Trophoblast cell (in vitro differentiated cells and primary cell): Measurements from ENCODE around the gene ANAPC10.

Source experiments
- DNase-seq, 2 donors: peaks; one replicate each; pipeline ENCODE4 v3.0.0-alpha.2; 2016
- H2AFZ ChIP-seq: 2 replicates; pipeline ENCODE4 v1.6.1; 2013; ENCODE audit warnings: low read length, moderate library complexity, mild to moderate bottlenecking; ENCODE audit not compliant: insufficient read depth, poor library complexity
- H2AK5ac ChIP-seq: 2 replicates; pipeline ENCODE4 v1.6.1; 2013; ENCODE audit warnings: mild to moderate bottlenecking, low read length
- H2BK120ac ChIP-seq: 2 replicates; pipeline ENCODE4 v1.6.1; 2013; ENCODE audit warnings: low read length, mild to moderate bottlenecking, moderate library complexity; ENCODE audit not compliant: insufficient read depth, poor library complexity
- H2BK12ac ChIP-seq: 2 replicates; pipeline ENCODE4 v1.6.1; 2013; ENCODE audit warnings: mild to moderate bottlenecking, low read length, moderate library complexity
- H2BK5ac ChIP-seq: 2 replicates; pipeline ENCODE4 v1.6.1; 2013; ENCODE audit warnings: low read length, low read depth, moderate library complexity, mild to moderate bottlenecking; ENCODE audit not compliant: poor library complexity
- H3K14ac ChIP-seq: 2 replicates; pipeline ENCODE4 v1.6.1; 2013; ENCODE audit warnings: mild to moderate bottlenecking, low read length
- H3K18ac ChIP-seq: 2 replicates; pipeline ENCODE4 v1.6.1; 2013; ENCODE audit warnings: mild to moderate bottlenecking, low read length
- H3K23ac ChIP-seq: 2 replicates; pipeline ENCODE4 v1.6.1; 2013; ENCODE audit warnings: low read length
- H3K27ac ChIP-seq: 2 replicates; pipeline ENCODE4 v1.5.1; 2013; ENCODE audit warnings: low read depth, mild to moderate bottlenecking, inconsistent platforms, low read length, moderate library complexity
- H3K27me3 ChIP-seq: 2 replicates; pipeline ENCODE4 v1.6.1; 2013; ENCODE audit warnings: inconsistent platforms, mild to moderate bottlenecking, low read length, moderate library complexity; ENCODE audit not compliant: insufficient read depth
- H3K36me3 ChIP-seq, 2 experiments: 1 replicate in 1 of 2; 2 replicates in 1 of 2; pipeline ENCODE4 v1.6.1; 2013; ENCODE audit warnings: low read length in 2 of 2, mild to moderate bottlenecking in 2 of 2, moderate library complexity in 1 of 2; ENCODE audit not compliant: insufficient read depth in 2 of 2, control insufficient read depth in 1 of 2
- H3K4ac ChIP-seq: 2 replicates; pipeline ENCODE4 v1.6.1; 2013; ENCODE audit warnings: low read depth, mild to moderate bottlenecking, low read length, moderate library complexity
- H3K4me1 ChIP-seq, 2 experiments: 1 replicate in 1 of 2; 2 replicates in 1 of 2; pipeline ENCODE4 v1.6.1; 2013; ENCODE audit warnings: low read length in 2 of 2, mild to moderate bottlenecking in 2 of 2, moderate library complexity in 1 of 2; ENCODE audit not compliant: insufficient read depth in 2 of 2, control insufficient read depth in 1 of 2
- H3K4me2 ChIP-seq: 2 replicates; pipeline ENCODE4 v1.6.1; 2013; ENCODE audit warnings: inconsistent platforms, mild to moderate bottlenecking, low read length, moderate library complexity
- H3K4me3 ChIP-seq: 2 replicates; pipeline ENCODE4 v1.5.1; 2013; ENCODE audit warnings: mild to moderate bottlenecking, low read depth, low read length, inconsistent platforms
- H3K79me1 ChIP-seq: one replicate; pipeline ENCODE4 v1.6.1; 2013; ENCODE audit warnings: low read length
- H3K79me2 ChIP-seq: 2 replicates; pipeline ENCODE4 v1.6.1; 2013; ENCODE audit warnings: low read length, mild to moderate bottlenecking; ENCODE audit not compliant: control insufficient read depth, insufficient read depth, poor library complexity
- H3K9ac ChIP-seq: 2 replicates; pipeline ENCODE4 v1.6.1; 2013; ENCODE audit warnings: mild to moderate bottlenecking, low read length
- H3K9me3 ChIP-seq: 2 replicates; pipeline ENCODE4 v1.6.1; 2013; ENCODE audit warnings: low read depth, mild to moderate bottlenecking, control low read depth, inconsistent platforms, low read length; ENCODE audit not compliant: insufficient read depth
- H4K12ac ChIP-seq: 2 replicates; pipeline ENCODE4 v1.6.1; 2013; ENCODE audit warnings: low read depth, mild to moderate bottlenecking, low read length, moderate library complexity
- H4K8ac ChIP-seq: 2 replicates; pipeline ENCODE4 v1.6.1; 2013; ENCODE audit warnings: low read depth, mild to moderate bottlenecking, low read length, moderate library complexity
- H4K91ac ChIP-seq: one replicate; pipeline ENCODE4 v1.6.1; 2013; ENCODE audit warnings: low read depth, mild to moderate bottlenecking, low read length, moderate library complexity
- WGBS: extraction: QIAGEN DNeasy Blood & Tissue Kit; methylation state at CpG from one replicate; pipeline ENCODE4 v1.1.7; 2013; ENCODE audit warnings: missing lambda C conversion rate; ENCODE audit not compliant: insufficient read length, insufficient coverage; ENCODE audit errors: extremely low coverage; 5-methylcytosine and 5-hydroxymethylcytosine counted together

The ANAPC10 gene

GRCh38 chr4:145049241-145049640, 48.8 kb downstream of the ANAPC10 start:
- no peak overlapping the region for H2BK5ac ChIP-seq
- no peak overlapping the region for H4K8ac ChIP-seq
- no peak overlapping the region for H4K91ac ChIP-seq
- no peak overlapping the region for H3K27ac ChIP-seq
- peaks cover 0 to 4% of the 10 kb centered on the region in 2 experiments for H3K36me3 ChIP-seq
- H3K23ac ChIP-seq: no peak overlapping the region
- no peaks in the 10 kb centered on the region for H3K79me2 ChIP-seq
- no peaks in the 10 kb centered on the region for H3K79me1 ChIP-seq
- no peak overlapping the region for H3K9ac ChIP-seq
- no peak overlapping the region for H2AFZ ChIP-seq
- H3K4me1 ChIP-seq: no peaks in the 10 kb centered on the region
- no peak overlapping the region for H3K4me2 ChIP-seq
- H3K9me3 ChIP-seq: no peaks in the 10 kb centered on the region
- H3K4ac ChIP-seq: no peak overlapping the region
- H2AK5ac ChIP-seq: no peak overlapping the region
- DNase-seq: peak in 1 of 2 donors; percentile 20
- no CpG with 5 or more reads among the region's 1 CpG for WGBS
- no peak overlapping the region for H4K12ac ChIP-seq
- H3K18ac ChIP-seq: no peak overlapping the region
- no peak overlapping the region for H3K14ac ChIP-seq
- H3K4me3 ChIP-seq: no peak overlapping the region
- H2BK12ac ChIP-seq: no peak overlapping the region
- H2BK120ac ChIP-seq: no peak overlapping the region
- no peaks in the 10 kb centered on the region for H3K27me3 ChIP-seq

- no peak overlapping the region for H3K27ac ChIP-seq
- H2BK120ac ChIP-seq: no peak overlapping the region
- H4K8ac ChIP-seq: no peak overlapping the region
- H3K36me3 ChIP-seq: peaks cover 0 to 2% of the 10 kb centered on the region in 2 experiments
- no peaks in the 10 kb centered on the region for H3K9me3 ChIP-seq
- no peaks in the 10 kb centered on the region for H3K27me3 ChIP-seq
- H3K14ac ChIP-seq: no peak overlapping the region
- H3K4me1 ChIP-seq: no peaks in the 10 kb centered on the region
- H2BK12ac ChIP-seq: no peak overlapping the region
- H3K79me2 ChIP-seq: no peaks in the 10 kb centered on the region
- no peak overlapping the region for H4K91ac ChIP-seq
- no peak overlapping the region for H2AK5ac ChIP-seq
- H3K9ac ChIP-seq: no peak overlapping the region
- no peak overlapping the region for H2AFZ ChIP-seq
- H3K79me1 ChIP-seq: no peaks in the 10 kb centered on the region
- no peak for DNase-seq
- H3K4ac ChIP-seq: no peak overlapping the region
- H3K23ac ChIP-seq: no peak overlapping the region
- no peak overlapping the region for H3K18ac ChIP-seq
- H3K4me2 ChIP-seq: no peak overlapping the region
- no peak overlapping the region for H2BK5ac ChIP-seq
- no peak overlapping the region for H4K12ac ChIP-seq
- H3K4me3 ChIP-seq: no peak overlapping the region
These were observed 49.2 kb downstream of the ANAPC10 start for GRCh38 chr4:145048817-145049216.

- H3K27ac ChIP-seq: no peak overlapping the region
- no peak overlapping the region for H2BK12ac ChIP-seq
- no peaks in the 10 kb centered on the region for H3K79me1 ChIP-seq
- H3K79me2 ChIP-seq: no peaks in the 10 kb centered on the region
- no peak overlapping the region for H3K18ac ChIP-seq
- no peak overlapping the region for H2AFZ ChIP-seq
- H3K9ac ChIP-seq: no peak overlapping the region
- no peaks in the 10 kb centered on the region for H3K9me3 ChIP-seq
- no peak overlapping the region for H3K14ac ChIP-seq
- no CpG with 5 or more reads among the region's 4 CpGs for WGBS
- H3K4ac ChIP-seq: no peak overlapping the region
- no peaks in the 10 kb centered on the region for H3K36me3 ChIP-seq
- H4K8ac ChIP-seq: no peak overlapping the region
- no peak overlapping the region for H4K91ac ChIP-seq
- H4K12ac ChIP-seq: no peak overlapping the region
- no peak overlapping the region for H3K4me3 ChIP-seq
- no peak for DNase-seq
- no peak overlapping the region for H2AK5ac ChIP-seq
- H3K4me1 ChIP-seq: no peaks in the 10 kb centered on the region
- H2BK5ac ChIP-seq: no peak overlapping the region
- H3K23ac ChIP-seq: no peak overlapping the region
- no peak overlapping the region for H2BK120ac ChIP-seq
- H3K4me2 ChIP-seq: no peak overlapping the region
- no peaks in the 10 kb centered on the region for H3K27me3 ChIP-seq
These were observed 50.8 kb downstream of the ANAPC10 start for GRCh38 chr4:145047151-145047550.

GRCh38 chr4:145045180-145045579, 52.8 kb downstream of the ANAPC10 start:
- H4K12ac ChIP-seq: no peak overlapping the region
- no peaks in the 10 kb centered on the region for H3K79me1 ChIP-seq
- H2AFZ ChIP-seq: no peak overlapping the region
- no peak overlapping the region for H3K4me3 ChIP-seq
- no peak for DNase-seq
- WGBS: no CpG with 5 or more reads among the region's 1 CpG
- no peak overlapping the region for H3K23ac ChIP-seq
- no peak overlapping the region for H3K4me2 ChIP-seq
- no peaks in the 10 kb centered on the region for H3K79me2 ChIP-seq
- H3K4me1 ChIP-seq: no peaks in the 10 kb centered on the region
- no peak overlapping the region for H2AK5ac ChIP-seq
- no peak overlapping the region for H3K14ac ChIP-seq
- no peak overlapping the region for H4K91ac ChIP-seq
- H3K27ac ChIP-seq: no peak overlapping the region
- no peaks in the 10 kb centered on the region for H3K36me3 ChIP-seq
- H3K27me3 ChIP-seq: no peaks in the 10 kb centered on the region
- H3K4ac ChIP-seq: no peak overlapping the region
- H2BK5ac ChIP-seq: no peak overlapping the region
- no peak overlapping the region for H4K8ac ChIP-seq
- no peaks in the 10 kb centered on the region for H3K9me3 ChIP-seq
- no peak overlapping the region for H3K9ac ChIP-seq
- no peak overlapping the region for H2BK120ac ChIP-seq
- no peak overlapping the region for H3K18ac ChIP-seq
- H2BK12ac ChIP-seq: no peak overlapping the region
